Gastroesophageal sphincter (tissue), 2 donors: ENCODE results near the gene SNX33.
"Not testable (repeated sequence)": the region's sequence is repeated elsewhere in the genome, so short reads cannot be mapped to it uniquely, and the experiment has no call there.

ENCODE experiments used
- POLR2A ChIP-seq, 2 donors: fragments of 450-650 bp; IDR thresholded peaks; one replicate each; pipeline ENCODE4 v1.6.1; 2017; ENCODE audit warnings: antibody characterized with exemption in 2 of 2, mild to moderate bottlenecking in 2 of 2, moderate library complexity in 1 of 2
- POLR2AphosphoS5 ChIP-seq: sonication (generic); formaldehyde crosslinking; IDR thresholded peaks from one replicate; pipeline ENCODE4 v1.6.1; 2017; ENCODE audit warnings: antibody characterized with exemption

DNA sequence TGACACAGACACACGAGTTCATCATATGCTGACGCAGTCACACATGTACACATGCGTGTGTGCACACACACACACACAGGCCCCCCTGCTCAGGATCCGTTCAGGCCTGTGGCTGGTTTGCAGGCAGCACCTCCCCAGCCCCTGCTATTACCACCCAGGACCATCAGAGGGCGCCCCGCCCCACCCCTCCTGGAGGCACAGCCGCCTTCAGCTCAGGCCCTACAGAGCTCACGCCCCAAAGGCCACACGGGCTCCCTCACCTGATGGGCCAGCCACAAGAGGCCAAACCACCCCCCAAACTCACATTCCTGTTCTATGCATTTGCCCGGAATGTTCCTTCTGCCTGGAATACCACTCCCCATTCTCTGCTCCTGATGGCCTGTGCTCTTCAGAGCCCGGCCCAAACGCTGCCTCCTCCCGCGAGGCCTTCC lies 38.5 kb downstream of the SNX33 start:
- not testable (repeated sequence) for TF ChIP-seq POLR2AphosphoS5; POLR2A (IDR thresholded peaks at IDR 0.05)
